Gastroesophageal sphincter (tissue), 3 donors: ENCODE results near the gene TEX101.

Experiments
- POLR2A ChIP-seq, 2 donors: fragments of 450-650 bp; IDR thresholded peaks; one replicate each; pipeline ENCODE4 v1.6.1; 2017; ENCODE audit warnings: antibody characterized with exemption in 2 of 2, mild to moderate bottlenecking in 2 of 2, moderate library complexity in 1 of 2
- TF ChIP-seq, protein P1 (sequence below), 4 experiments: fragments of 200-600 bp in 2 of 4; fragments of 450-650 bp in 2 of 4; sonication (generic) in 1 of 4; IDR thresholded peaks; one replicate each; pipeline ENCODE4 v1.5.1; 2017 to 2019; ENCODE audit warnings: antibody characterized with exemption in 4 of 4, mild to moderate bottlenecking in 2 of 4, moderate library complexity in 2 of 4

DNA sequence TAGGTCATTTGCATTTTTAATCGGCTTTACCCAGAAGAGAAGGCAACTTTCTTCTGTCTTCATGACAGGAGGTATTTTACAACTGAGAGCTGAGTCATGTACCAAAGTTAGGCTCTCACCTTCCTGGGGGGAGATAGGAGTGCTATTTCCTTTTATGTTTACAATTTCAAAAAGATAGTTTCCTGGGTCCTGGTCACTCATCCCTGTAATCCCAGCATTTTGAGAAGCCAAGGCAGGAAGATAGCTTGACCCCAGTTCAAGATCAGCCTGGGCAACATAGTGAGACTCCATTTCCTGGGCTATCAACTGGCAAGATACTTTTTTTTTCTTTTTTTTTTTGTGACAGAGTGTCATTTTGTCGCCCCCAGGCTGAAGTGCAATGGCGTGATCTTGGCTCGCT lies 43.1 kb downstream of the TEX101 start:
- TF ChIP-seq, protein P1, sequence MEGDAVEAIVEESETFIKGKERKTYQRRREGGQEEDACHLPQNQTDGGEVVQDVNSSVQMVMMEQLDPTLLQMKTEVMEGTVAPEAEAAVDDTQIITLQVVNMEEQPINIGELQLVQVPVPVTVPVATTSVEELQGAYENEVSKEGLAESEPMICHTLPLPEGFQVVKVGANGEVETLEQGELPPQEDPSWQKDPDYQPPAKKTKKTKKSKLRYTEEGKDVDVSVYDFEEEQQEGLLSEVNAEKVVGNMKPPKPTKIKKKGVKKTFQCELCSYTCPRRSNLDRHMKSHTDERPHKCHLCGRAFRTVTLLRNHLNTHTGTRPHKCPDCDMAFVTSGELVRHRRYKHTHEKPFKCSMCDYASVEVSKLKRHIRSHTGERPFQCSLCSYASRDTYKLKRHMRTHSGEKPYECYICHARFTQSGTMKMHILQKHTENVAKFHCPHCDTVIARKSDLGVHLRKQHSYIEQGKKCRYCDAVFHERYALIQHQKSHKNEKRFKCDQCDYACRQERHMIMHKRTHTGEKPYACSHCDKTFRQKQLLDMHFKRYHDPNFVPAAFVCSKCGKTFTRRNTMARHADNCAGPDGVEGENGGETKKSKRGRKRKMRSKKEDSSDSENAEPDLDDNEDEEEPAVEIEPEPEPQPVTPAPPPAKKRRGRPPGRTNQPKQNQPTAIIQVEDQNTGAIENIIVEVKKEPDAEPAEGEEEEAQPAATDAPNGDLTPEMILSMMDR (IDR thresholded peaks at IDR 0.05) = no peak
- TF ChIP-seq POLR2A (IDR thresholded peaks at IDR 0.05) = no peak
